Medulla oblongata (tissue), 1 donor: ENCODE results near the gene FOXJ3.

Experiments
- DNase-seq: peaks from one replicate; pipeline ENCODE4 v3.0.0-alpha.2; 2015; ENCODE audit errors: extremely low spot score

The FOXJ3 gene

GRCh38 chr1:42144711-42145388 is 190.2 kb downstream of the FOXJ3 start:
- no peak for DNase-seq

- DNase-seq, result no peak
These were observed 190.9 kb downstream of the FOXJ3 start for GRCh38 chr1:42143896-42144710.

- no peak for DNase-seq
These were observed 191.9 kb downstream of the FOXJ3 start for GRCh38 chr1:42142894-42143675.

- DNase-seq, result no peak
These were observed 193.1 kb downstream of the FOXJ3 start for GRCh38 chr1:42141978-42142377.

GRCh38 chr1:42140191-42140590 is 194.8 kb downstream of the FOXJ3 start:
- no peak for DNase-seq

- no peak for DNase-seq
These were observed 195.6 kb downstream of the FOXJ3 start for GRCh38 chr1:42139444-42139843.

- no peak for DNase-seq
These were observed 196.4 kb downstream of the FOXJ3 start for GRCh38 chr1:42138586-42138985.

GRCh38 chr1:42137766-42138165 is 197.3 kb downstream of the FOXJ3 start:
- no peak for DNase-seq

- no peak for DNase-seq
These were observed 198.6 kb downstream of the FOXJ3 start for GRCh38 chr1:42136466-42136865.

- DNase-seq, result no peak
These were observed 199.6 kb downstream of the FOXJ3 start for GRCh38 chr1:42135426-42135825.

GRCh38 chr1:42133809-42134526 is 201.1 kb downstream of the FOXJ3 start:
- no peak for DNase-seq

- no peak for DNase-seq
These were observed 201.6 kb downstream of the FOXJ3 start for GRCh38 chr1:42133390-42133789.

- no peak for DNase-seq
These were observed 204.9 kb downstream of the FOXJ3 start for GRCh38 chr1:42130061-42130660.

GRCh38 chr1:42128964-42129363 is 206.1 kb downstream of the FOXJ3 start:
- DNase-seq, result no peak

- no peak for DNase-seq
These were observed 206.5 kb downstream of the FOXJ3 start for GRCh38 chr1:42128499-42128898.

- no peak for DNase-seq
These were observed 207.3 kb downstream of the FOXJ3 start for GRCh38 chr1:42127767-42128166.
